Hematopoietic multipotent progenitor cell treated with erythropoietin and hydrocortisone succinate and interleukin-3 and kit ligand, for 17 days (in vitro differentiated cells): ENCODE measurements around the gene GNA12.
"Not testable (repeated sequence)": the region's sequence is repeated elsewhere in the genome, so short reads cannot be mapped to it uniquely, and the experiment has no call there.

ENCODE experiments used
- DNase-seq: peaks from one replicate; pipeline ENCODE4 v3.0.0-alpha.2; 2015; ENCODE audit warnings: low spot score

The GNA12 gene

GRCh38 chr7:2726316-2727018 is 117.6 kb downstream of the GNA12 start:
- no peak for DNase-seq

DNA sequence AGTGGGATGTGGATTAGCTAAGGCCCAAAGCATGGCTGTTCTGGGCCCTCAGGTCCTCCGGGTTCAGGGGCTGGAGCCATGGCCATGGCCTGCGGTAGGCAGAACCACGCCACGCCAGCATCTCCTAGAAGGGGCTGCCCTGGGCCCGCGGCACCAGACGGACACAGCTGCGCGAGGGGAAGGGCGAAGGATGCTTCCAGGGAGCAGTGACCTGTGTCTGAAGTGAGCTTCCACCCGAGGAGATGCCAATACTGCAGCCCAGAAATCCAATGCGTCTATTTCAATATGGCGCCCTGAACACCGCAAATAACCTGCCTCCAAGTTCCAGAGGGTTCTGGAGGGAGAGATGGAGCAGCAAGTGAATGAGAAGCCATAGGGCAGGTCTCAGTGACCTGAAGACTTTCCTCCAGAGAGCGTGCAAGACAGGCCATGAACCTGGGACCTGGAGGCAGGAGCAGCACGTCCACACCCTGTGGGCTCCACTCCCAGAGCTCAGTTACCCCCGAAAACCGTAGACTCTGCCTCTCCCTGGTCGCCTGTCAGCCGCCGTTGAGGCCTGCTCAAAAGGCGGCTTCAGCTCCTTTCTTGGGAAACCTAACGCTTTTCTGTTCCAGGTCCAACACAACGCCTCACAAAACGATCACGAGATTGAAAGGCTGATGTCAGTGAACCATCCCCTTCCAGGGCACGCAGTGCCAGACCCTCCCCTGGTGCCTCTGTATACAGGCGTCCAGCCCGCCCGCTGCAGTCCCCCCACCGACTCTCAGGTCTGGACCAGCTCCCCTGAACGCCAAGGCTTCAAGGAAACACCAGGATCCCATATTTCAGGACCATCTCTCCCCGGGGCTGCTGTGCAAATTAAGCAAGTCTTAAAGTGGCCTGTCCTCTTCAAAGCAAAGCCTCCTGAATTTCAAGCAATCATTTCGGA is 118.7 kb downstream of the GNA12 start:
- no peak for DNase-seq

DNA sequence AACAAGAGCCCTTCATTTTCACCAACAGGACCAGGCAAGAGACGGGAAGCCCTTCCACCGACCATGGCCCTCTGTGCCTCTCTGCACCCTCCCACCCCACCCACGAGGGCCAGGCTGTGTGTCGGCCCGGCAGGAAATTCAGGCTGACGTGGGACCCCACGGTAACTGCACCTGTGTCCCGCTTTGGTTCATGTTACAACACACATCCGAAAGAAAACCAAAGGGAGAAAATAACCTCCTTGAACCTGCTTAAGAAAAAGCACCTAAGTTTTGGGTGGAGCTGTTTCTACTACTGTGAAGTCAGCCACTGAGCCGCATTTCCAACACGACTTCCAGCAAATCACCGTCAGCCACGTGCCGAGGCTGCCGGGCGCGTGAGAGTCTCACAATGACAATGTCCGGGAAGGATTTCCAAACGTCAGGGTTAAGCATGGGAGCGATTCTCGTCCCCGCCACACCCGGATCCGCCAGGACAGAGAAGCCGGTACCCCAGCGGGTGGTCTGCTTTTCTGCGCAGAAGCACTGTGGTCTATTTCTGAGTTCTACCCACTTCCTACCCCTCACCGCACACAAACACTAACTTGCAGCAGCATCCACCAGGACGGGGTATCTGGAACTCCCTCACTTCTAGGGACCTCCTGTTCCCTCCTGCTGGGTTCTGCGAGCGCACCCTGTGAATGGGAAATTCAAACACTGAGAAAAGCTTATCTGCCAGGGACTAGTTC is 119.5 kb downstream of the GNA12 start:
- no peak for DNase-seq

DNA sequence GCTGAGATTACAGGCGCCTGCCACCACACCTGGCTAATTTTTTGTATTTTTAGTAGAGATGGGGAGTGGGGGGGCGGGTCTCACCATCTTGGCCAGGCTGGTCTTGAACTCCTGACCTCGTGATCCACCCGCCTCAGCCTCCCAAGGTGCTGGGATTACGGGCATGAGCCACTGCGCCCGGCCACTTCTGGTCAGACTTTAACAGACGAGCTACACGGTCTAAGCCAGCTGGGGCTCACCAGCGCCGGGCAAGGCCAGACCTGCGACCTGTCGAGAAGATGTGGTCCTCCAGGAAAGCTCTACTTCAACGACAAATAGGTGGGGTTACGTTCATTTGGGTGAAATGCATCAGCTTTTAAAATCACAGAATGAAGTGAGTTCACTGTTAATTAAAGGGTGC is 120.1 kb downstream of the GNA12 start:
- not testable (repeated sequence) for DNase-seq

- no peak for DNase-seq
These were observed 120.8 kb downstream of the GNA12 start for GRCh38 chr7:2723138-2723850.

DNA sequence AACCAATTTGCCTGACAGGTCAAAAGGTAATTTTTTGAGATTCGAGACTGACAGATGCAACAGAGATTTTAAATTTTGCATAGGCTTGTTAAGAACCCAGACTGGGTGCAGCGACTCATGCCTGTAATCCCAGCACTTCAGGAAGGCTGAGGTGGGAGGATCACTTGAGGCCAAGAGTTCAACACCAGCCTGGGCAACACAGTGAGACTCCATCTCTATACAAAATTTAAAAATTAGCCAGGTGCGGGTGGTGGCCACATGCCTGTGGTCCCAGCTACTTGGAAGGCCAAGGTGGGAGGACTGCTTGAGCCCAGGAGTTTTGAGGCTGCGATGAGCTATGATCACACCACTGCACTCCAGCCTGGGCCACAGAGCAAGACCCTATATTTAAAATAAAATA is 121.5 kb downstream of the GNA12 start:
- DNase-seq = no peak

GRCh38 chr7:2721842-2722241 is 122.3 kb downstream of the GNA12 start:
- no peak for DNase-seq

GRCh38 chr7:2720024-2720423 is 124.1 kb downstream of the GNA12 start:
- DNase-seq = no peak

DNA sequence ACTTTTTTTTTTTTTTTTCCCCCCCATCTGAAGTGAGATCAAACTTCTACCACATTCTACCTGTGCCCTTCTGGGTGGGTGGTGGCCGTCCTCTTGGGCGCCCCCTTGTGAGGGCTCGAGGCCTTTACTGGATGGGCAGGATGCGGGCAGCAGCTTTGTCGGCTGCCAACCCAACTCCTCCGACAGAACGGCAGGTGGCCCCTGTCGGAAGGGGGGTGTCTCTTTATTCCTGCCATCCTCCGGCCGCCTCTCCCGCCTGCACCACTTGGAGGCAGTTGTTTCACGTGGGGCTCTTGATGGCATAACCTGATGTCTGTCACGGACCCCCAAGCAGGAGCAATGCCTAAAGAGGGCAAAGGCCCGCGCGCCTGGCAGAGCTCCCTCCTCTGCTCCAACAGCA is 125.1 kb downstream of the GNA12 start:
- DNase-seq = peak; percentile 74

DNA sequence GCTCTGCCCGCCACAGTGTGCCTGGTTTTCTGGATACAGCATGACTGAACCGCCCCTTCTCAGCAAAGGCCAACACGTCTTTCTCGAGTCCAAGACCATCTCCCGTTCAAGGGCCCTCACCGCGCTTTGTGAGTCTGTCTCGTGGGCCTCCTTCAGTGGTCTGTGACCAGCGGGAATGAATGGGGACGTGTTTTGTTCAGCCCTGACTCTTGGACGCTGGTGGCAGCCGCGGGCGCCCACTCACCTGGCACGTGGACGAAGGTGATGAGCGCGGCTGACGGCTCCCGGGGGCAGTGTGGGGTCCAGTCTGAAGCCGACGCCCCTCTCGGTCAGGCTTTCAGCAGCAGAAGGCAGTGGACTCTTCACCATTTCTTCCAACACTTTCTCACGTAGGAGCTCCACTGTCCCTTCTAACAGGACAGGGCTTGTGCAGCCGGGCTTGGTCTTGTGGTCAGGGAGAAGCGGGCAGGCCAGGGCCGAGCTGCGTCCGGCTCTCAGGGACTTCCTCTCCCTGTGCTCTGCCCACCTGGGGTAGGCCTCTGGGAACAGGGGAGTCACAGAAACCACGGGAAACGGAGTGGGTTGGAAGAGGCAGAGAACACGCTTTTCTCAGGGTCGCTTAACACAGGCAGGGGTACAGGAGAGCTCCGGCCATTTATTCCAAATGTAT is 125.7 kb downstream of the GNA12 start:
- DNase-seq = no peak

GRCh38 chr7:2717293-2718261 is 126.5 kb downstream of the GNA12 start:
- DNase-seq = peak; percentile 78

DNA sequence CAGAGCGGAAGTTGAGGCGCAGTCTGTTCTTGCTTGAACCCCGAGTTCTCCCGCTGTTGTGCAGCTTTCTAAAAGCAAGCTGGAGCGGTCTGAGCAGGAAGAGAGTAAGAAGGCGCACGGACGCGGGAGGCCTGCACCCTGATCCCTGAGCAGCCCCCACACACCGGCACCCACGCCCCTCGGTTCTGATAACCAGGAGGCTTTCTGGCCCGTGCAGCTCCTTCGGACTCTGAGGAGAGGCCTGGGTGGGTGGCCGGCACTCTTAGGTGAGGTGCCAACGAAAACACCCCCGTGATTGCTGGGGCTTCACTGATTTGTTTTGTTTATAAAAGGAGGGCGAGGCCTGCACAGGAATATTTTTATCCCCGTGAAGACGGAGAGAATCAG is 127.2 kb downstream of the GNA12 start:
- no peak for DNase-seq

GRCh38 chr7:2716488-2716887 is 127.6 kb downstream of the GNA12 start:
- no peak for DNase-seq

- no peak for DNase-seq
These were observed 128.5 kb downstream of the GNA12 start for GRCh38 chr7:2715341-2716231.

GRCh38 chr7:2714636-2715035 is 129.5 kb downstream of the GNA12 start:
- DNase-seq = no peak

DNA sequence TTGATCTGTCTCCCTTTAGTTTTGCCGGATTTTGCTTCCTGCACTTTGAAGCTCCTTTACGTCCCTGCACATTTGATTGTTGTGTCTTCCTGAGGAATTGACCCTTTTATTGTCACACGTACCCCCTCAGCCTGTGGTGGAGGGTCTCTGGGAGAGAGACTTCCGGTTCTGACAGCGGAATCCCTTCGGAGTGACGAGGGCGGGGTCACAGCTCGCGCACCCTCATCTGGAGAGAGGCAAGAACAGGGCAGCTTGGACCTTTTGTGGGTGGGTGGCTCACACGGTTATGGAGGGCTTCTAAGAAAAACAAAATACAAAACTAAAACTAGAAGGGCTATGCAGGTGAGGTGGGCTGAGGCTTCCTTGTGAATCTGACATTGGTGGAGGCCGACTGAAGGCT is 130.1 kb downstream of the GNA12 start:
- no peak for DNase-seq

DNA sequence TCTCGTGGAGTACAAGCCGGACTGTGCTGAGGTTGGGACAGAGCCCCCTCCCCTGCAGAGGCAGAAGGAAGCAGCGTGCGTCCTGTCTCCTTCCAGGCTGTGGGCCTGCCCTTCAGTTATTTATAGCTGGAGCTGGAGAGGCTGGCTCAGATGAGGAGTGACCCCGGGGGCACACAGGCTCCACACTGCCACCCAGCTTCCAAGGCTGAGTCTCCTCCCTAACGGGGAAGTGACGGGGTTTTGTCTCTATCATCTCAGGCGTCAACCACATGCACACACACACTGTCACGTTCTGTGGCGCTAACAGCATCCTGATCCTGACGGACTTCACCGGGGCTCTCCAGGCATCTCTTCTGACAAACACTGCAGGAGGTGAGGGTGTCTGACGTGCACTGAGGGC is 130.7 kb downstream of the GNA12 start:
- no peak for DNase-seq

GRCh38 chr7:2711895-2712675 is 132.0 kb downstream of the GNA12 start:
- DNase-seq = no peak
